Measurements from ENCODE around the gene DSPP.

GRCh38 chr4:87651941-87652340, 43.6 kb downstream of the DSPP start:
- TF ChIP-seq, protein P1, sequence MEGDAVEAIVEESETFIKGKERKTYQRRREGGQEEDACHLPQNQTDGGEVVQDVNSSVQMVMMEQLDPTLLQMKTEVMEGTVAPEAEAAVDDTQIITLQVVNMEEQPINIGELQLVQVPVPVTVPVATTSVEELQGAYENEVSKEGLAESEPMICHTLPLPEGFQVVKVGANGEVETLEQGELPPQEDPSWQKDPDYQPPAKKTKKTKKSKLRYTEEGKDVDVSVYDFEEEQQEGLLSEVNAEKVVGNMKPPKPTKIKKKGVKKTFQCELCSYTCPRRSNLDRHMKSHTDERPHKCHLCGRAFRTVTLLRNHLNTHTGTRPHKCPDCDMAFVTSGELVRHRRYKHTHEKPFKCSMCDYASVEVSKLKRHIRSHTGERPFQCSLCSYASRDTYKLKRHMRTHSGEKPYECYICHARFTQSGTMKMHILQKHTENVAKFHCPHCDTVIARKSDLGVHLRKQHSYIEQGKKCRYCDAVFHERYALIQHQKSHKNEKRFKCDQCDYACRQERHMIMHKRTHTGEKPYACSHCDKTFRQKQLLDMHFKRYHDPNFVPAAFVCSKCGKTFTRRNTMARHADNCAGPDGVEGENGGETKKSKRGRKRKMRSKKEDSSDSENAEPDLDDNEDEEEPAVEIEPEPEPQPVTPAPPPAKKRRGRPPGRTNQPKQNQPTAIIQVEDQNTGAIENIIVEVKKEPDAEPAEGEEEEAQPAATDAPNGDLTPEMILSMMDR (IDR thresholded peaks at IDR 0.05): no peak
- TF ChIP-seq POLR2A (IDR thresholded peaks at IDR 0.05): no peak

Measured in Peyer's patch (tissue), 4 donors.